RPMI8226 (cell line): ENCODE results near the gene G6PD.
"Not testable (repeated sequence)": the region's sequence is repeated elsewhere in the genome, so short reads cannot be mapped to it uniquely, and the experiment has no call there.

Experiments used
- DNase-seq: peaks from one replicate; pipeline ENCODE4 v3.0.0-alpha.2; 2015

The G6PD gene

DNA sequence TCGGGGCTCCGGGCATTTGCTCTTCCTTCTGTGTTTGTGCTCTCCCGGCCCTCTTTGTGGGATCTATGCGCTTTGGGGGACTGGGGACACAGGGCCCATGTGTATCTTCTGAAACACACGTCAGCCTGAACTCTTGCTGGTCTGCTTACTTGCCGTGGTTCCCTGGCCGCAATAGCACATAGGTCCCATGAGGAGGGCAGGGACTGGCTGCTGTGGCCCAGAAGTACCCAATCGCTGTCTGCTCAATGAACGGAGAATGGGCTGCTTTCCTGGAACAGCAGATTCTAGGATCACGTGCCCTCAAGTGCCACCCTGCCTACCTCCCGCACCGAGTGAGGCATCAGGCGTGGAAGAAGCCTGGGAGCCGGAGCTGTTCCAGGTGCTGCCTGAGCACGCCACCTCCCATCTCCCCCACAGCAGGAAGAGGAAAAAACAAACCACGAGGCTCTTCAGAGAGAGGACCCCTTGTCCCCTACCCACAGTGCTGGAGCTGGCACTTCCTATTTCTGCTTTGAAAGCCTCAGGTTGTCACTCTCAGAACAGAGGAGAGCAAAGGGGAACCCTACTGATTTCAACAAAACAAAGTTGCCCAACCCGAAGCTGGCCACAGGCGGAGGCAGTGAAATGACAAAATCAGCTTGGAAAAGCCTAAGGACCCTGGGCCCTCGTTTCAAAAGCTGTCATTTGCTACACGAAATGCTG lies 3.8 kb downstream of the G6PD start:
- DNase-seq = no peak

- peak; percentile 18 for DNase-seq
Observed at GRCh38 chrX:154541896-154542722, 4.5 kb downstream of the G6PD start.

DNA sequence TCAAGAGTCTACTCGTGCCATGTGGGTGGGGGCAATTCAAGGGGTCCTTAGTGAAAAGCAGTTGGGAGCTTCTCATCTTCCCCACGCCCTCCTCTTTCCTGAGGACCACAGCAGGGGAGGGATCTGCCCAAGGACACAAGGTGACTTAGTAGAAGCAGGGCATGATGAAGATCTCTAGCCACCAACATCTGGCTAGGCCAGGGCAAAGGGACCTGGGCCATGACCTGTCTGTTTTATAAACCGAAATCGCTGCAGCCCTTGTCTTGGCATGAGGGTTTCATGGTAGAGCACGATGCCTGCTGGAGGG lies 5.1 kb downstream of the G6PD start:
- DNase-seq = no peak

GRCh38 chrX:154540897-154541535 lies 5.6 kb downstream of the G6PD start:
- DNase-seq = no peak

- not testable (repeated sequence) for DNase-seq
Observed at GRCh38 chrX:154540365-154540764, 6.3 kb downstream of the G6PD start.

- DNase-seq = no peak
Observed at GRCh38 chrX:154539077-154539476, 7.6 kb downstream of the G6PD start.

- no peak for DNase-seq
Observed at GRCh38 chrX:154535892-154536291, 10.8 kb downstream of the G6PD start.

DNA sequence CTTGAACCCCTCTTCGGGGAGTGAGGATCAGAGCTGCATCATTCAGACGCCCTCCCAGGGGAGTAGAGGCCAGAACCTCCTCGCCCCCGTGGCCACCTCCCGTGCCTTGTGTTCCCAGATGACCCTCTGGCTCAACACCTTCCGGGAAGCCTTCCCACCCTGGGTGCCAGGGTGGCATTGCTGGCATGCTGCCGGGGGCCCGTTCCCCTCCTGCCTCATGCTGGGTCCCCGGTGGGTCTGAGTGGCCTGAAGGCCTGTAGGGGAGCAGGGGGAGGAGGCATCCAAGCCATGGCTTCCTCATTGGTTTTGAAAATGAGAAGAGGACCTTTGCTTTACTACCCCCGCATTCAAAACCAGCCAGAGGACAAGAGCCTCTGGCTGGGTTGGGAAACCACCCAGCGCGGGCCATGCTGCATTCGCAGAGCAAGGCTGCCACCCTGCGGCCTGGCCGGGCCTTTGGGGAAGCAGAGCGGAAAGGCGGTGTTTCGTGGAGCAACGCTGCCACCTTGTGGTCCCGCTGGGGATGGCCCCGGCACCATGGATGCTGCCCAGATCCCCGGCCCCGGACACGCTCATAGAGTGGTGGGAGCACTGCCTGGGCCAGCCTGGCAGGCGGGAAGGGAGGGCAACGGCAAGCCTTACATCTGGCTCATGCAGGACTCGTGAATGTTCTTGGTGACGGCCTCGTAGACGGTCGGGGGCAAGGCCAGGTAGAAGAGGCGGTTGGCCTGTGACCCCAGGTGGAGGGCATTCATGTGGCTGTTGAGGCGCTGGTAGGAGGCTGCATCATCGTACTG lies 11.9 kb downstream of the G6PD start:
- DNase-seq = peak; percentile 88

DNA sequence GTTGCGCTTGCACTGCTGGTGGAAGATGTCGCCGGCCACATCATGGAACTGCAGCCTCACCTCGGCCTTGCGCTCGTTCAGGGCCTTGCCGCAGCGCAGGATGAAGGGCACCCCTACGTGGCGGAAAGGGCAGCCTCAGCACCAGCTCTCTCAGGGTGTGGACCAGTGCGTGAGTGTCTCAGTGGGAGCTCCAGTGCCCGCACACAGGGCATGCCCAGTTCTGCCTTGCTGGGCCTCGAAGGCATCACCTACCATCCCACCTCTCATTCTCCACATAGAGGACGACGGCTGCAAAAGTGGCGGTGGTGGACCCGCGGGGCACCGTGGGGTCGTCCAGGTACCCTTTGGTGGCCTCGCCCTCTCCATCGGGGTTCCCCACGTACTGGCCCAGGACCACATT lies 14.0 kb downstream of the G6PD start:
- no peak for DNase-seq

DNA sequence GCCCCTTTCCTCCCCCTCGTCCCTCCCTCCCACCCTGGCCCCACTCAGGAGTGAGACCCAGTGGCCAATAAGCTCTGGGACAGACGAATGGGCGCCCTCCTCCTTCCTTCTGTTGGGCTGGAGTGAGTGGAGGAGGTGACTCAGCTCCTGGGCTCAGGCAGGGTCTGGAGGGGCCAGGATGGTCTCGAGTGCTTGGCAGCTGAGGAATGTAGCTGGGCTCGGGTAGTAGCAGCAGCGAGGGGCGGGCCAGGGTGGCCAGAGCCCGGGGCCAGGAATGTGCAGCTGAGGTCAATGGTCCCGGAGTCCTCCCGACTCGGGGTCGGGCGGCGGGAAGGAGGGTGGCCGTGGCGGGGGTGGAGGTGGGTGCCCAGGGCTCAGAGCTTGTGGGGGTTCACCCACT lies 15.0 kb downstream of the G6PD start:
- no peak for DNase-seq

DNA sequence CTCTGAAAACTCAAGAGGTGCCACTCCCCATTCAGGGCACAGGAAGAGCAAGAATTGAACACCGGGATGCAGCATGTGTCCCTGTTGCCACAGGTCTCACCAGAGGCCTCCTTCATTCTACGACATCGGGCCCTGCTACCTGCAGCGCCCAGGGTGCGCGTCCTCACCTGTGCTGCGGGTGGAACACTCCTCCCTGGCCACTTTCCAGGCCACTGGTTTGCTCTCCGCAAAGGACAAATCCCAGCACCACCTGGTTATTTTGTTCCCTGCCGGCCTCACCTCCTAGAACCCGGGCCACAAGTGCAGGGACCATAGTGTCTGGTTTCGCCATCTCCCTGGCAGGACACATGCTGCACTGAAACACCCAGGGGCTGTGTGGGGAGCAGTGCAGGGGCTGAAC lies 16.4 kb downstream of the G6PD start:
- DNase-seq = no peak

GRCh38 chrX:154529206-154529612 lies 17.4 kb downstream of the G6PD start:
- no peak for DNase-seq

DNA sequence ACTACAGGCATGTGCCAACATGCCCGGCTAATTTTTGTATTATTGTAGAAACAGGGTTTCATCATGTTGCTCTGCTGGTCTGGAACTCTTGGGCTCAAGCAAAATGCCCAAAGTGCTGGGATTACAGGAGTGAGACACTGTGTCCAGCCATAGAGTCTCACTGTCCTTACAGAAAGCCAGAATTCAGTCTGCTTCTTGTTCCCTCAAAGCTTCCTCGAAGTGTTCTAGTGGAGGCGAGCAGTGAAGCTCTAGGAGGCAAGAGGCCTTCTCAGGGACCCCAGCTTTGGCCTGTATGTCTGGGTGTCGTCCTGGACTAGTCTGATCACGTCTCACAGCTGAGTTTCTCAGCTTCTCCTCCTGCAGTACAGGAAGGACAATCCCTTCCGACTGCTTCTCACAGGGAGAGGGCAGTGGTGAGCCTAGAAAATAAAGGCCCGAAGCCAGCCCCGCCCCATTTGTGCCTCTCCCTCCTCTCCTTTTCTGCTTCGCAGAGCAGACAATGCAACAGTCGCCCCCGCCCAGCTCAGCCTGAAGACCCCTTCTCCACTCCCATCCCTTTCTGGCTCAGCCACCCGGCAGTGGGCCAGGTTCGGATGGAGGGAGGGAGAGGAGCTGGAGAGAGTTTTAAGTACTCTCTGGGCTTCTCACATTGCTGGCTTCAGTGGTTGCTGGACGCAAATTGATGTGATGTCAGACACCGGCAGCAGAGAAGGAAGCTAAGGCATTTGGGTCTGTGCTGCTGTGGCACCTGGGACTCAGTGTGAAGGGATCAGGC lies 19.6 kb downstream of the G6PD start:
- DNase-seq = peak; percentile 84

- DNase-seq = no peak
Observed at GRCh38 chrX:154525606-154526490, 20.8 kb downstream of the G6PD start.

GRCh38 chrX:154519389-154519788 lies 27.3 kb downstream of the G6PD start:
- no peak for DNase-seq

GRCh38 chrX:154517101-154517781 lies 29.4 kb downstream of the G6PD start:
- DNase-seq = no peak

DNA sequence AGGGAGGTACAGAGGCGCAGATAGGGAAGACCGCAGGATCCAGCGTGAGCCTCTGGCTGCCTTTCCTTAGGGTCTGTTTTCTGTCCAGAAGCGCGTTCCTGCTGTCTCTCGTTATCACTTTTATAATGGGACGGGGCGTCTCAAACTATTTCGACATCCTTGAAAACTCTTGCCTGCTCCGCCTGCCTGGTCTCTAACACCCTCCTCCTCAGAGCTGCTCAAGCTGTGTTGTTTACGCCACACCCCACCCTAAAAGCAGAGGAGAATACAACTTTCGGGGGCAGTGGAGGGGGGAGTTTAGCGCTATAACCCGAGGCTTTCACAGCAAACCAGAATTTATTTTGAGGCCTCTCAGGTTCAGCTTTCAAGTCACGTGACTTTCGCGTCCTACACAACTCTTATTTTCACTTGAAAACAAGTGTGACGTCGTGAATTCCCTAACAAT lies 30.0 kb downstream of the G6PD start:
- no peak for DNase-seq

DNA sequence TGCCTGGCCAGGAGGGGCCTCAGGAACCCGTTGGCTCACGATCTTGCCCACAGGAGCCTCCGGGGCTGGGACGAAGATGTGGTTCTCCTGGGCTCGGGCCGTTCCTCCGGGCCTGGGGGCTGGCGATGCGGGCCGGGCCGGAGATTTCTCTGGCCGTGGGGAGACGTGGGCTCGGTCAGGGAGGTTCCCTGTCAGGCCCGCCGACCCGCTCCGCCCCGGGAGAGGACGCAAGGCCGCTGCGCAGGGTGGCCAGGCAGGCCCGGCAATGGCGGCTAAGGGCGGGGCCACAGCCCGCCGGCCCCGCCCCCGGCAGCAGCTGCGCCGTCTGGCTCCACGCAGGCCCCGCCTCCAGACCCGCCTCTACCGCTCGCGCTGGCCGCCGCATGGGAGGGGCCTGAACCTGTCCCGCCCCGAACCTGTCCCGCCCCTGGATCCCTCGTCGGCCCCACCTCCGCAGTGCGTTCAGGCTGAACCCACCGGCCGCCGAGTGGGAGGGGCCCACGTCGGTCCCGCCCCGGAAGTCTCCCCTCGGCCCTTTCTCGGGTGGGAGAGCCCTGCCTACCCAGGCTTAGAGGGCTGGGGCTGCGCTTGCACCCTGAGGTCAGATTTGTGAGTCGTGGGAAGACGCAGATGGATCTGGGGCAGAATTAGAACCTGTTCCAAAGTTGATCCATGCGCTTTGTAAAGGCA lies 30.5 kb downstream of the G6PD start, which contains the start of gene FAM3A:
Gene FAM3A (minus strand): TSS at position 267 of the 690 bp plus-strand sequence. CDS start 460 bp downstream, outside the sequence.
- DNase-seq = peak; percentile 92

- DNase-seq = peak; percentile 69
Observed at GRCh38 chrX:154515090-154515965, 31.3 kb downstream of the G6PD start.
